ENCODE data around the gene CMIP. TPM values are rescaled to one million over a fixed set of nuclear protein-coding genes. Genes with fewer than 3 reads are reported as not detected.

CMIP gene
- total and polyA plus RNA-seq, 10 of the 15 experiments (the other 5 are each of a cell fraction or from before 2014, with no cell fraction given) = 1.2 to 43.2 (median 4.4) TPM

DNA sequence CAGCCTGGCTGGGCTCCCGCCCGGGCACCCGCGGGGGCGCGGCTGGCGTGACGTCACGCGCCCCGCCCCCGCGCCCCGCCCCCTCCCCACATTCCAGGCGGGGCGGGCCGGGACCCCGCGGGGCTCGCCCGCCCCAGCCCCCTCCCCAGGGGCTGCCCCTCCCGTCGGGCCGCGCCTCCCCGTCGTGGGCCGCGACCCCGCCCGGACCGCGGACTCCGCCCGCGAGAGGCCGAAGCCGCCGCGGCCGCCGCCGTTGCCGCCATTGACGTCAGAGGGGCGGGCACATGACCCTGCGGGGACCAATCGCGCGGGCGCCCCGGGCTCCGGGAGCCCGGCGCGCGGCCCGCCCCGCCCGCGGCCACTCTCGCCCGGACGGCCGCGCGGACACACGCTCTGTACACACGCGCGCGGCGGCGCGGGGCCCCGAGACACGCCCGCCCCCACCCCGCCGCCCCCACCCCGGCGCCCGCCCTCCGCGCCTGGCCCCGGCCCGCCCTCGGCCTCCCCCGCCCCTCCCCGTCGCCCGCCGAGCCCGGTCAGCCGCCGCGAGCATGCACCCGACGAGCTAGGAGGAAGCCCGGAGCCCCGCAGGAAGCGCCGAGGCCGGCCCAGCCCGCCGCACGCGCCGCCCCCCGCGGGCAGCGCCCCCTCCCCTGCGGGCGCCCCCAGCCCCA, at the start of gene CMIP (continued):
- TF ChIP-seq, protein P1, sequence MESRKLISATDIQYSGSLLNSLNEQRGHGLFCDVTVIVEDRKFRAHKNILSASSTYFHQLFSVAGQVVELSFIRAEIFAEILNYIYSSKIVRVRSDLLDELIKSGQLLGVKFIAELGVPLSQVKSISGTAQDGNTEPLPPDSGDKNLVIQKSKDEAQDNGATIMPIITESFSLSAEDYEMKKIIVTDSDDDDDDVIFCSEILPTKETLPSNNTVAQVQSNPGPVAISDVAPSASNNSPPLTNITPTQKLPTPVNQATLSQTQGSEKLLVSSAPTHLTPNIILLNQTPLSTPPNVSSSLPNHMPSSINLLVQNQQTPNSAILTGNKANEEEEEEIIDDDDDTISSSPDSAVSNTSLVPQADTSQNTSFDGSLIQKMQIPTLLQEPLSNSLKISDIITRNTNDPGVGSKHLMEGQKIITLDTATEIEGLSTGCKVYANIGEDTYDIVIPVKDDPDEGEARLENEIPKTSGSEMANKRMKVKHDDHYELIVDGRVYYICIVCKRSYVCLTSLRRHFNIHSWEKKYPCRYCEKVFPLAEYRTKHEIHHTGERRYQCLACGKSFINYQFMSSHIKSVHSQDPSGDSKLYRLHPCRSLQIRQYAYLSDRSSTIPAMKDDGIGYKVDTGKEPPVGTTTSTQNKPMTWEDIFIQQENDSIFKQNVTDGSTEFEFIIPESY (IDR thresholded peaks at IDR 0.05) = no peak
- no peak for TF ChIP-seq ATF7 (IDR thresholded peaks at IDR 0.05; ENCODE audit: low read depth)
- TF ChIP-seq, protein P2, sequence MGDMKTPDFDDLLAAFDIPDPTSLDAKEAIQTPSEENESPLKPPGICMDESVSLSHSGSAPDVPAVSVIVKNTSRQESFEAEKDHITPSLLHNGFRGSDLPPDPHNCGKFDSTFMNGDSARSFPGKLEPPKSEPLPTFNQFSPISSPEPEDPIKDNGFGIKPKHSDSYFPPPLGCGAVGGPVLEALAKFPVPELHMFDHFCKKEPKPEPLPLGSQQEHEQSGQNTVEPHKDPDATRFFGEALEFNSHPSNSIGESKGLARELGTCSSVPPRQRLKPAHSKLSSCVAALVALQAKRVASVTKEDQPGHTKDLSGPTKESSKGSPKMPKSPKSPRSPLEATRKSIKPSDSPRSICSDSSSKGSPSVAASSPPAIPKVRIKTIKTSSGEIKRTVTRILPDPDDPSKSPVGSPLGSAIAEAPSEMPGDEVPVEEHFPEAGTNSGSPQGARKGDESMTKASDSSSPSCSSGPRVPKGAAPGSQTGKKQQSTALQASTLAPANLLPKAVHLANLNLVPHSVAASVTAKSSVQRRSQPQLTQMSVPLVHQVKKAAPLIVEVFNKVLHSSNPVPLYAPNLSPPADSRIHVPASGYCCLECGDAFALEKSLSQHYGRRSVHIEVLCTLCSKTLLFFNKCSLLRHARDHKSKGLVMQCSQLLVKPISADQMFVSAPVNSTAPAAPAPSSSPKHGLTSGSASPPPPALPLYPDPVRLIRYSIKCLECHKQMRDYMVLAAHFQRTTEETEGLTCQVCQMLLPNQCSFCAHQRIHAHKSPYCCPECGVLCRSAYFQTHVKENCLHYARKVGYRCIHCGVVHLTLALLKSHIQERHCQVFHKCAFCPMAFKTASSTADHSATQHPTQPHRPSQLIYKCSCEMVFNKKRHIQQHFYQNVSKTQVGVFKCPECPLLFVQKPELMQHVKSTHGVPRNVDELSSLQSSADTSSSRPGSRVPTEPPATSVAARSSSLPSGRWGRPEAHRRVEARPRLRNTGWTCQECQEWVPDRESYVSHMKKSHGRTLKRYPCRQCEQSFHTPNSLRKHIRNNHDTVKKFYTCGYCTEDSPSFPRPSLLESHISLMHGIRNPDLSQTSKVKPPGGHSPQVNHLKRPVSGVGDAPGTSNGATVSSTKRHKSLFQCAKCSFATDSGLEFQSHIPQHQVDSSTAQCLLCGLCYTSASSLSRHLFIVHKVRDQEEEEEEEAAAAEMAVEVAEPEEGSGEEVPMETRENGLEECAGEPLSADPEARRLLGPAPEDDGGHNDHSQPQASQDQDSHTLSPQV (IDR thresholded peaks at IDR 0.05) = no peak
- TF ChIP-seq, protein P3, sequence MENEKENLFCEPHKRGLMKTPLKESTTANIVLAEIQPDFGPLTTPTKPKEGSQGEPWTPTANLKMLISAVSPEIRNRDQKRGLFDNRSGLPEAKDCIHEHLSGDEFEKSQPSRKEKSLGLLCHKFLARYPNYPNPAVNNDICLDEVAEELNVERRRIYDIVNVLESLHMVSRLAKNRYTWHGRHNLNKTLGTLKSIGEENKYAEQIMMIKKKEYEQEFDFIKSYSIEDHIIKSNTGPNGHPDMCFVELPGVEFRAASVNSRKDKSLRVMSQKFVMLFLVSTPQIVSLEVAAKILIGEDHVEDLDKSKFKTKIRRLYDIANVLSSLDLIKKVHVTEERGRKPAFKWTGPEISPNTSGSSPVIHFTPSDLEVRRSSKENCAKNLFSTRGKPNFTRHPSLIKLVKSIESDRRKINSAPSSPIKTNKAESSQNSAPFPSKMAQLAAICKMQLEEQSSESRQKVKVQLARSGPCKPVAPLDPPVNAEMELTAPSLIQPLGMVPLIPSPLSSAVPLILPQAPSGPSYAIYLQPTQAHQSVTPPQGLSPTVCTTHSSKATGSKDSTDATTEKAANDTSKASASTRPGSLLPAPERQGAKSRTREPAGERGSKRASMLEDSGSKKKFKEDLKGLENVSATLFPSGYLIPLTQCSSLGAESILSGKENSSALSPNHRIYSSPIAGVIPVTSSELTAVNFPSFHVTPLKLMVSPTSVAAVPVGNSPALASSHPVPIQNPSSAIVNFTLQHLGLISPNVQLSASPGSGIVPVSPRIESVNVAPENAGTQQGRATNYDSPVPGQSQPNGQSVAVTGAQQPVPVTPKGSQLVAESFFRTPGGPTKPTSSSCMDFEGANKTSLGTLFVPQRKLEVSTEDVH (IDR thresholded peaks at IDR 0.05; ENCODE audit: low read depth, partially characterized antibody) = no peak
- TF ChIP-seq, protein P4, sequence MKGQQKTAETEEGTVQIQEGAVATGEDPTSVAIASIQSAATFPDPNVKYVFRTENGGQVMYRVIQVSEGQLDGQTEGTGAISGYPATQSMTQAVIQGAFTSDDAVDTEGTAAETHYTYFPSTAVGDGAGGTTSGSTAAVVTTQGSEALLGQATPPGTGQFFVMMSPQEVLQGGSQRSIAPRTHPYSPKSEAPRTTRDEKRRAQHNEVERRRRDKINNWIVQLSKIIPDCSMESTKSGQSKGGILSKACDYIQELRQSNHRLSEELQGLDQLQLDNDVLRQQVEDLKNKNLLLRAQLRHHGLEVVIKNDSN (IDR thresholded peaks at IDR 0.05; ENCODE audit: borderline replicate concordance, extremely low read length, insufficient read depth, low read depth, low read length) = peak; percentile 86
- TF ChIP-seq TBL1XR1 (IDR thresholded peaks at IDR 0.05; ENCODE audit: low read depth, low read length) = no peak
- no peak for TF ChIP-seq HDGF (IDR thresholded peaks at IDR 0.05)
- TF ChIP-seq, protein P5, sequence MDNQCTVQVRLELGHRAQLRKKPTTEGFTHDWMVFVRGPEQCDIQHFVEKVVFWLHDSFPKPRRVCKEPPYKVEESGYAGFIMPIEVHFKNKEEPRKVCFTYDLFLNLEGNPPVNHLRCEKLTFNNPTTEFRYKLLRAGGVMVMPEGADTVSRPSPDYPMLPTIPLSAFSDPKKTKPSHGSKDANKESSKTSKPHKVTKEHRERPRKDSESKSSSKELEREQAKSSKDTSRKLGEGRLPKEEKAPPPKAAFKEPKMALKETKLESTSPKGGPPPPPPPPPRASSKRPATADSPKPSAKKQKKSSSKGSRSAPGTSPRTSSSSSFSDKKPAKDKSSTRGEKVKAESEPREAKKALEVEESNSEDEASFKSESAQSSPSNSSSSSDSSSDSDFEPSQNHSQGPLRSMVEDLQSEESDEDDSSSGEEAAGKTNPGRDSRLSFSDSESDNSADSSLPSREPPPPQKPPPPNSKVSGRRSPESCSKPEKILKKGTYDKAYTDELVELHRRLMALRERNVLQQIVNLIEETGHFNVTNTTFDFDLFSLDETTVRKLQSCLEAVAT (IDR thresholded peaks at IDR 0.05) = no peak
- peak; percentile 69 for TF ChIP-seq YY1 (IDR thresholded peaks at IDR 0.05; ENCODE audit: low read depth, low read length)
- TF ChIP-seq ZNF274 (IDR thresholded peaks at IDR 0.05; ENCODE audit: insufficient read depth, insufficient read length) = no peak
- TF ChIP-seq NR2F1 (conservative IDR thresholded peaks at IDR 0.05) = peak; percentile 35; the same call in 1 of the 2 replicates
- TF ChIP-seq, protein P6, sequence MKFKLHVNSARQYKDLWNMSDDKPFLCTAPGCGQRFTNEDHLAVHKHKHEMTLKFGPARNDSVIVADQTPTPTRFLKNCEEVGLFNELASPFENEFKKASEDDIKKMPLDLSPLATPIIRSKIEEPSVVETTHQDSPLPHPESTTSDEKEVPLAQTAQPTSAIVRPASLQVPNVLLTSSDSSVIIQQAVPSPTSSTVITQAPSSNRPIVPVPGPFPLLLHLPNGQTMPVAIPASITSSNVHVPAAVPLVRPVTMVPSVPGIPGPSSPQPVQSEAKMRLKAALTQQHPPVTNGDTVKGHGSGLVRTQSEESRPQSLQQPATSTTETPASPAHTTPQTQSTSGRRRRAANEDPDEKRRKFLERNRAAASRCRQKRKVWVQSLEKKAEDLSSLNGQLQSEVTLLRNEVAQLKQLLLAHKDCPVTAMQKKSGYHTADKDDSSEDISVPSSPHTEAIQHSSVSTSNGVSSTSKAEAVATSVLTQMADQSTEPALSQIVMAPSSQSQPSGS (IDR thresholded peaks at IDR 0.05; ENCODE audit: low read length) = no peak
- TF ChIP-seq LARP7 (IDR thresholded peaks at IDR 0.05) = no peak
- peak; percentile 63; the same call in 1 of the 2 replicates for TF ChIP-seq CREB1 (IDR thresholded peaks at IDR 0.05; ENCODE audit: low read depth)
- TF ChIP-seq BHLHE40 (IDR thresholded peaks at IDR 0.05; ENCODE audit: borderline replicate concordance in 1 of 2, low read depth in 2 of 2, low read length in 1 of 2) = peak in 1 of 2 experiments; percentile 77; a peak in 2 of 4 replicates
- peak; percentile 86 for TF ChIP-seq TAF1 (IDR thresholded peaks at IDR 0.05; ENCODE audit: borderline replicate concordance, low read depth, low read length)

All from GM12878 (cell line).